Non-pigmented ciliary epithelial cell (primary cell): ENCODE results near the gene FAM107A.

Experiments used
- DNase-seq: peaks from one replicate; pipeline ENCODE4 v3.0.0-alpha.2; 2010; ENCODE audit warnings: low read depth

FAM107A gene

GRCh38 chr3:58518291-58518789 lies 58.9 kb downstream of the FAM107A start:
- no peak for DNase-seq

- no peak for DNase-seq
Observed at GRCh38 chr3:58514405-58514804, 62.8 kb downstream of the FAM107A start.
